Measurements from ENCODE around the gene ANP32E. TPM values are rescaled to one million over a fixed set of nuclear protein-coding genes. Genes with fewer than 3 reads are reported as not detected.
"Not testable (repeated sequence)": the region's sequence is repeated elsewhere in the genome, so short reads cannot be mapped to it uniquely, and the experiment has no call there.

The ANP32E gene
- total RNA-seq, 1 experiment from 2014 or later = 77.4 TPM

- H2AFZ ChIP-seq (ENCODE audit: low read length); H3K79me2 ChIP-seq (ENCODE audit: low read length); H3K4me2 ChIP-seq (ENCODE audit: low read depth, low read length, poor library complexity, severe bottlenecking); H4K20me1 ChIP-seq (ENCODE audit: insufficient read depth, low read depth, low read length); H3K9me3 ChIP-seq (ENCODE audit: low read length); H3K27ac ChIP-seq (ENCODE audit: low read length); DNase-seq; H3K9me2 ChIP-seq (replicated peaks; ENCODE audit: insufficient read depth, low read length); H3K4me3 ChIP-seq (ENCODE audit: low read length); H3K27me3 ChIP-seq (ENCODE audit: low read length); H3K9ac ChIP-seq (ENCODE audit: low read length): not testable (repeated sequence)
- Histone ChIP-seq H3K36me3 (ENCODE audit: insufficient read depth, low read length) (peaks cover 24% of the 10 kb centered on the region), H3K4me1 (ENCODE audit: low read length) (peaks cover 13% of the 10 kb centered on the region)
These were observed 20.1 kb downstream of the ANP32E start for GRCh38 chr1:150215855-150216254.

- H3K36me3 ChIP-seq (ENCODE audit: insufficient read depth, low read length); H4K20me1 ChIP-seq (ENCODE audit: insufficient read depth, low read depth, low read length); H3K9me3 ChIP-seq (ENCODE audit: low read length); H3K27me3 ChIP-seq (ENCODE audit: low read length); DNase-seq; H3K79me2 ChIP-seq (ENCODE audit: low read length); H3K9me2 ChIP-seq (replicated peaks; ENCODE audit: insufficient read depth, low read length): not testable (repeated sequence)
- Histone ChIP-seq H3K27ac (ENCODE audit: low read length) (peak overlapping the region; percentile 78), H3K4me1 (ENCODE audit: low read length) (peaks cover 13% of the 10 kb centered on the region), H3K4me3 (ENCODE audit: low read length) (peak overlapping the region; percentile 68), H3K9ac (ENCODE audit: low read length) (peak overlapping the region; percentile 69), H2AFZ (ENCODE audit: low read length) (peak overlapping the region; percentile 80), H3K4me2 (ENCODE audit: low read depth, low read length, poor library complexity, severe bottlenecking) (peak overlapping the region; percentile 95)
These were observed 21.7 kb downstream of the ANP32E start for GRCh38 chr1:150214099-150214756.

GRCh38 chr1:150213170-150214098, 22.5 kb downstream of the ANP32E start:
- H2AFZ ChIP-seq (ENCODE audit: low read length) = peak overlapping the region; percentile 80
- H3K79me2 ChIP-seq (ENCODE audit: low read length) = no peaks in the 10 kb centered on the region
- peak overlapping the region; percentile 68 for H3K4me3 ChIP-seq (ENCODE audit: low read length)
- H4K20me1 ChIP-seq (ENCODE audit: insufficient read depth, low read depth, low read length) = no peaks in the 10 kb centered on the region
- H3K9me2 ChIP-seq (replicated peaks; ENCODE audit: insufficient read depth, low read length) = no peaks in the 10 kb centered on the region
- peaks cover 13% of the 10 kb centered on the region for H3K4me1 ChIP-seq (ENCODE audit: low read length)
- H3K4me2 ChIP-seq (ENCODE audit: low read depth, low read length, poor library complexity, severe bottlenecking) = peak overlapping the region; percentile 95
- H3K9ac ChIP-seq (ENCODE audit: low read length) = peak overlapping the region; percentile 69
- H3K27me3 ChIP-seq (ENCODE audit: low read length) = no peaks in the 10 kb centered on the region
- no peaks in the 10 kb centered on the region for H3K9me3 ChIP-seq (ENCODE audit: low read length)
- peak overlapping the region; percentile 78 for H3K27ac ChIP-seq (ENCODE audit: low read length)
- DNase-seq = peak; percentile 99
- peaks cover 3% of the 10 kb centered on the region; the same call in 1 of the 2 replicates for H3K36me3 ChIP-seq (ENCODE audit: insufficient read depth, low read length)

GRCh38 chr1:150212070-150212469, 23.8 kb downstream of the ANP32E start:
- Histone ChIP-seq H3K9me2 (replicated peaks; ENCODE audit: insufficient read depth, low read length) (no peaks in the 10 kb centered on the region), H3K9me3 (ENCODE audit: low read length) (no peaks in the 10 kb centered on the region), H3K27me3 (ENCODE audit: low read length) (no peaks in the 10 kb centered on the region), H3K4me1 (ENCODE audit: low read length) (peaks cover 13% of the 10 kb centered on the region), H3K79me2 (ENCODE audit: low read length) (no peaks in the 10 kb centered on the region), H2AFZ (ENCODE audit: low read length) (no peak overlapping the region), H3K36me3 (ENCODE audit: insufficient read depth, low read length) (no peaks in the 10 kb centered on the region), H3K4me2 (ENCODE audit: low read depth, low read length, poor library complexity, severe bottlenecking) (no peak overlapping the region), H4K20me1 (ENCODE audit: insufficient read depth, low read depth, low read length) (no peaks in the 10 kb centered on the region), H3K27ac (ENCODE audit: low read length) (no peak overlapping the region), H3K4me3 (ENCODE audit: low read length) (no peak overlapping the region), H3K9ac (ENCODE audit: low read length) (no peak overlapping the region)
- no peak for DNase-seq

DNA sequence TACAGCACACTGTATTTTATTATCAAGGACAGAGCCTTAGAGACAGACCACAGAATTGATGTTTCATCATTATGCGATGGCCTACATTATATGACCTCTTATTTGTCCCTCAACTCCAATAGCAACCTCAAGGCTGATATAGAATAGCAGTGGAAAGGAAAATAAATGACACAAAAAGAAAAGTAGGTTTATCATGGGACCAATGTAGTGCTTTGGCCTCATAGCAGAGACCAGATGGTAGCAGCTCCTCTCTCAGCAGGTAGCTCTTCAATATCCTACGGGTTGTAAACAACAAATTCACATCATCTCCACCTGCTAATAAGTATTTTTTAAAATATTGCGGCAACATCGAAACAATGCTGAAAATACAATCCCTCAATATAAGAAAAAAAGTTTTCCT, 25.2 kb downstream of the ANP32E start:
- peaks cover 13% of the 10 kb centered on the region for H3K4me1 ChIP-seq (ENCODE audit: low read length)
- H3K9ac ChIP-seq (ENCODE audit: low read length) = no peak overlapping the region
- DNase-seq = no peak
- H2AFZ ChIP-seq (ENCODE audit: low read length) = no peak overlapping the region
- H3K9me2 ChIP-seq (replicated peaks; ENCODE audit: insufficient read depth, low read length) = no peaks in the 10 kb centered on the region
- no peaks in the 10 kb centered on the region for H3K9me3 ChIP-seq (ENCODE audit: low read length)
- H4K20me1 ChIP-seq (ENCODE audit: insufficient read depth, low read depth, low read length) = no peaks in the 10 kb centered on the region
- no peaks in the 10 kb centered on the region for H3K36me3 ChIP-seq (ENCODE audit: insufficient read depth, low read length)
- no peak overlapping the region for H3K4me3 ChIP-seq (ENCODE audit: low read length)
- H3K27ac ChIP-seq (ENCODE audit: low read length) = no peak overlapping the region
- no peaks in the 10 kb centered on the region for H3K27me3 ChIP-seq (ENCODE audit: low read length)
- H3K4me2 ChIP-seq (ENCODE audit: low read depth, low read length, poor library complexity, severe bottlenecking) = no peak overlapping the region
- H3K79me2 ChIP-seq (ENCODE audit: low read length) = no peaks in the 10 kb centered on the region

GRCh38 chr1:150210091-150210490, 25.8 kb downstream of the ANP32E start:
- Histone ChIP-seq H2AFZ (ENCODE audit: low read length) (no peak overlapping the region), H3K36me3 (ENCODE audit: insufficient read depth, low read length) (no peaks in the 10 kb centered on the region), H3K4me3 (ENCODE audit: low read length) (no peak overlapping the region), H3K4me1 (ENCODE audit: low read length) (peaks cover 13% of the 10 kb centered on the region), H3K27ac (ENCODE audit: low read length) (no peak overlapping the region), H3K9me3 (ENCODE audit: low read length) (no peaks in the 10 kb centered on the region), H3K9me2 (replicated peaks; ENCODE audit: insufficient read depth, low read length) (no peaks in the 10 kb centered on the region), H3K9ac (ENCODE audit: low read length) (no peak overlapping the region), H3K79me2 (ENCODE audit: low read length) (no peaks in the 10 kb centered on the region), H4K20me1 (ENCODE audit: insufficient read depth, low read depth, low read length) (no peaks in the 10 kb centered on the region), H3K4me2 (ENCODE audit: low read depth, low read length, poor library complexity, severe bottlenecking) (no peak overlapping the region), H3K27me3 (ENCODE audit: low read length) (no peaks in the 10 kb centered on the region)
- DNase-seq = no peak

DNA sequence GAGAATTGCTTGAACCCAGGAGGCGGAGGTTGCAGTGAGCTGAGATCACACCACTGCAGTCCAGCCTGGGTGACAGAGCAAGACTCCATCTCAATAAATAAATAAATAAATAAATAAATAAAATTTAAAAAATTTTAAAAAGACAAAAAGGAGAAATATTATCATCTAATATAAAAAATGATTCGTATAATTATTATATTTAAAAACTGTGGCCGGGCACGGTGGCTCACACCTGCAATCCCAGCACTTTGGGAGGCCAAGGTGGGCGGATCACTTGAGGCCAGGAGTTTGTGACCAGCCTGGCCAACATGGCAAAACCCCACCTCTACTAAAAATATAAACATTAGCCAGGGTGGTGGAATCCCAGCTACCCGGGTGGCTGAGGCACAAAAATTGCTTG, 27.5 kb downstream of the ANP32E start:
- not testable (repeated sequence) for H3K4me2 ChIP-seq (ENCODE audit: low read depth, low read length, poor library complexity, severe bottlenecking); DNase-seq; H3K27ac ChIP-seq (ENCODE audit: low read length); H3K27me3 ChIP-seq (ENCODE audit: low read length); H3K4me1 ChIP-seq (ENCODE audit: low read length); H3K4me3 ChIP-seq (ENCODE audit: low read length); H3K36me3 ChIP-seq (ENCODE audit: insufficient read depth, low read length); H4K20me1 ChIP-seq (ENCODE audit: insufficient read depth, low read depth, low read length); H3K9me3 ChIP-seq (ENCODE audit: low read length); H3K79me2 ChIP-seq (ENCODE audit: low read length); H2AFZ ChIP-seq (ENCODE audit: low read length); H3K9ac ChIP-seq (ENCODE audit: low read length); H3K9me2 ChIP-seq (replicated peaks; ENCODE audit: insufficient read depth, low read length)

GRCh38 chr1:150207281-150207971, 28.5 kb downstream of the ANP32E start:
- Histone ChIP-seq H3K79me2 (ENCODE audit: low read length) (no peaks in the 10 kb centered on the region), H2AFZ (ENCODE audit: low read length) (no peak overlapping the region), H3K4me1 (ENCODE audit: low read length) (no peaks in the 10 kb centered on the region), H3K9ac (ENCODE audit: low read length) (no peak overlapping the region), H3K9me2 (replicated peaks; ENCODE audit: insufficient read depth, low read length) (no peaks in the 10 kb centered on the region), H4K20me1 (ENCODE audit: insufficient read depth, low read depth, low read length) (no peaks in the 10 kb centered on the region), H3K9me3 (ENCODE audit: low read length) (no peaks in the 10 kb centered on the region), H3K4me3 (ENCODE audit: low read length) (no peak overlapping the region), H3K27ac (ENCODE audit: low read length) (no peak overlapping the region), H3K27me3 (ENCODE audit: low read length) (no peaks in the 10 kb centered on the region), H3K4me2 (ENCODE audit: low read depth, low read length, poor library complexity, severe bottlenecking) (no peak overlapping the region), H3K36me3 (ENCODE audit: insufficient read depth, low read length) (no peaks in the 10 kb centered on the region)
- DNase-seq = no peak

Data from Karpas-422 (cell line).